ENCODE measurements around the gene LDB1. TPM values are rescaled to one million over a fixed set of nuclear protein-coding genes. Genes with fewer than 3 reads are reported as not detected.

Gene LDB1
- total and polyA plus RNA-seq, 2 of the 13 experiments (the other 11 are each of a cell fraction or from before 2014, with no cell fraction given): 17.2 to 45.5 TPM

DNA sequence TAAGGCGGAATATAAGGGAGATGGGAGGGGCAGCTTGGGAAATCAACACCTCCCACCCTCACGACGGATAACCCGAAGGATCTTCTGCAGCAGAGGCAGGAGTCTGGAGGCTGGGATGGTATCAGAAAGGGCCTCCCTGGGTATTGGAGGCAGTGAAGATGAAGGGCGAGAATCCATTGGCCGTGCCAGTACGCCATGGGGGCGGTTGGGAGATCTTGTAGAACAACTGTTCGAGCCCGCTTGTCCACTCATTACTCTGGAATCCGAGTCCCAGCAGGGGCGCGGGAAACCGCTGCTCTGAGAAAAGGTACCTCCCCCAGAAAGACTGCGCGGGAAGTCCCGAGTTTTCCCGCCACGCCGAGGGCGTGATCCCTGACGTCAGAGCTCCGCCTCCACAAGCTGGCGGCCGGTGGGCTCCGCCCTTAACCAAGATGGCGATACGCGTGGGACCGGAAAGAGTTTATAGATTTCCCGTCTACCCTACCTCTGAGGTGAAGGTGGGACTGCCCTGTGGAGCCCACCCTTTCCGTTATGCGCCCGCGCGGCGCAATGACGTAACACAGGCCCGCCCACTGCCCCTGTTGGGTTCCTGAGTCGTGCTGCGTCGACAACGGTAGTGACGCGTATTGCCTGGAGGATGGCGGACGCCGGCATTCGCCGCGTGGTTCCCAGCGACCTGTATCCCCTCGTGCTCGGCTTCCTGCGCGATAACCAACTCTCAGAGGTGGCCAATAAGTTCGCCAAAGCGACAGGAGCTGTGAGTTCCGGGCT is 31.8 kb upstream of the LDB1 start, which contains the start of gene NOLC1 (continued):
- TF ChIP-seq PHF5A (CRISPR knock-in tag; IDR thresholded peaks at IDR 0.05; ENCODE audit: low read depth, unreplicated experiment) (no peak), TSC22D2 (CRISPR knock-in tag; IDR thresholded peaks at IDR 0.05; ENCODE audit: borderline replicate concordance) (peak; percentile 71; the same call in 1 of the 2 replicates), ERF (CRISPR knock-in tag; IDR thresholded peaks at IDR 0.05) (peak; percentile 85), RFX3 (CRISPR knock-in tag; IDR thresholded peaks at IDR 0.05) (no peak), ZNF530 (CRISPR knock-in tag; IDR thresholded peaks at IDR 0.05; ENCODE audit: low read depth) (no peak), ZNF605 (CRISPR knock-in tag; IDR thresholded peaks at IDR 0.05) (peak; percentile 95), ZNF614 (CRISPR knock-in tag; IDR thresholded peaks at IDR 0.05; ENCODE audit: borderline replicate concordance) (peak; percentile 77; the same call in 1 of the 2 replicates), ZNF782 (CRISPR knock-in tag; IDR thresholded peaks at IDR 0.05; ENCODE audit: borderline replicate concordance) (no peak), SRSF4 (IDR thresholded peaks at IDR 0.05; ENCODE audit: low read depth, low read length, poor library complexity, severe bottlenecking) (no peak), GATA4 (IDR thresholded peaks at IDR 0.05; ENCODE audit: borderline replicate concordance, low read depth) (no peak; the same call in 1 of the 2 replicates), ATF7 (IDR thresholded peaks at IDR 0.05) (peak; percentile 93), ATF7 (CRISPR knock-in tag; IDR thresholded peaks at IDR 0.05) (peak; percentile 80; the same call in 1 of the 2 replicates), JARID2 (CRISPR knock-in tag; IDR thresholded peaks at IDR 0.05; ENCODE audit: insufficient replicate concordance) (no peak), PLRG1 (conservative IDR thresholded peaks at IDR 0.05) (no peak), ZKSCAN8 (CRISPR knock-in tag; IDR thresholded peaks at IDR 0.05; ENCODE audit: borderline replicate concordance) (0 out of 2 replicates have a peak, but pooled peaks have one; percentile 53), RAD51 (IDR thresholded peaks at IDR 0.05; ENCODE audit: borderline replicate concordance) (no peak), ARNT (IDR thresholded peaks at IDR 0.05) (no peak), ELF3 (CRISPR knock-in tag; IDR thresholded peaks at IDR 0.05) (peak; percentile 69)
- TF ChIP-seq, protein P1, sequence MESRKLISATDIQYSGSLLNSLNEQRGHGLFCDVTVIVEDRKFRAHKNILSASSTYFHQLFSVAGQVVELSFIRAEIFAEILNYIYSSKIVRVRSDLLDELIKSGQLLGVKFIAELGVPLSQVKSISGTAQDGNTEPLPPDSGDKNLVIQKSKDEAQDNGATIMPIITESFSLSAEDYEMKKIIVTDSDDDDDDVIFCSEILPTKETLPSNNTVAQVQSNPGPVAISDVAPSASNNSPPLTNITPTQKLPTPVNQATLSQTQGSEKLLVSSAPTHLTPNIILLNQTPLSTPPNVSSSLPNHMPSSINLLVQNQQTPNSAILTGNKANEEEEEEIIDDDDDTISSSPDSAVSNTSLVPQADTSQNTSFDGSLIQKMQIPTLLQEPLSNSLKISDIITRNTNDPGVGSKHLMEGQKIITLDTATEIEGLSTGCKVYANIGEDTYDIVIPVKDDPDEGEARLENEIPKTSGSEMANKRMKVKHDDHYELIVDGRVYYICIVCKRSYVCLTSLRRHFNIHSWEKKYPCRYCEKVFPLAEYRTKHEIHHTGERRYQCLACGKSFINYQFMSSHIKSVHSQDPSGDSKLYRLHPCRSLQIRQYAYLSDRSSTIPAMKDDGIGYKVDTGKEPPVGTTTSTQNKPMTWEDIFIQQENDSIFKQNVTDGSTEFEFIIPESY (CRISPR knock-in tag; IDR thresholded peaks at IDR 0.05): no peak; the same call in 1 of the 2 replicates
- TF ChIP-seq, protein P2, sequence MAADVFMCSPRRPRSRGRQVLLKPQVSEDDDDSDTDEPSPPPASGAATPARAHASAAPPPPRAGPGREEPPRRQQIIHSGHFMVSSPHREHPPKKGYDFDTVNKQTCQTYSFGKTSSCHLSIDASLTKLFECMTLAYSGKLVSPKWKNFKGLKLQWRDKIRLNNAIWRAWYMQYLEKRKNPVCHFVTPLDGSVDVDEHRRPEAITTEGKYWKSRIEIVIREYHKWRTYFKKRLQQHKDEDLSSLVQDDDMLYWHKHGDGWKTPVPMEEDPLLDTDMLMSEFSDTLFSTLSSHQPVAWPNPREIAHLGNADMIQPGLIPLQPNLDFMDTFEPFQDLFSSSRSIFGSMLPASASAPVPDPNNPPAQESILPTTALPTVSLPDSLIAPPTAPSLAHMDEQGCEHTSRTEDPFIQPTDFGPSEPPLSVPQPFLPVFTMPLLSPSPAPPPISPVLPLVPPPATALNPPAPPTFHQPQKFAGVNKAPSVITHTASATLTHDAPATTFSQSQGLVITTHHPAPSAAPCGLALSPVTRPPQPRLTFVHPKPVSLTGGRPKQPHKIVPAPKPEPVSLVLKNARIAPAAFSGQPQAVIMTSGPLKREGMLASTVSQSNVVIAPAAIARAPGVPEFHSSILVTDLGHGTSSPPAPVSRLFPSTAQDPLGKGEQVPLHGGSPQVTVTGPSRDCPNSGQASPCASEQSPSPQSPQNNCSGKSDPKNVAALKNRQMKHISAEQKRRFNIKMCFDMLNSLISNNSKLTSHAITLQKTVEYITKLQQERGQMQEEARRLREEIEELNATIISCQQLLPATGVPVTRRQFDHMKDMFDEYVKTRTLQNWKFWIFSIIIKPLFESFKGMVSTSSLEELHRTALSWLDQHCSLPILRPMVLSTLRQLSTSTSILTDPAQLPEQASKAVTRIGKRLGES (CRISPR knock-in tag; IDR thresholded peaks at IDR 0.05; ENCODE audit: borderline replicate concordance): no peak
- TF ChIP-seq, protein P3, sequence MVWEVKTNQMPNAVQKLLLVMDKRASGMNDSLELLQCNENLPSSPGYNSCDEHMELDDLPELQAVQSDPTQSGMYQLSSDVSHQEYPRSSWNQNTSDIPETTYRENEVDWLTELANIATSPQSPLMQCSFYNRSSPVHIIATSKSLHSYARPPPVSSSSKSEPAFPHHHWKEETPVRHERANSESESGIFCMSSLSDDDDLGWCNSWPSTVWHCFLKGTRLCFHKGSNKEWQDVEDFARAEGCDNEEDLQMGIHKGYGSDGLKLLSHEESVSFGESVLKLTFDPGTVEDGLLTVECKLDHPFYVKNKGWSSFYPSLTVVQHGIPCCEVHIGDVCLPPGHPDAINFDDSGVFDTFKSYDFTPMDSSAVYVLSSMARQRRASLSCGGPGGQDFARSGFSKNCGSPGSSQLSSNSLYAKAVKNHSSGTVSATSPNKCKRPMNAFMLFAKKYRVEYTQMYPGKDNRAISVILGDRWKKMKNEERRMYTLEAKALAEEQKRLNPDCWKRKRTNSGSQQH (CRISPR knock-in tag; IDR thresholded peaks at IDR 0.05; ENCODE audit: low read depth): no peak
